ENCODE measurements around the gene SLC37A3. TPM values are rescaled to one million over a fixed set of nuclear protein-coding genes. Genes with fewer than 3 reads are reported as not detected.

The SLC37A3 gene
- total RNA-seq, 1 donor from 2014 or later = 44.9 TPM

DNA sequence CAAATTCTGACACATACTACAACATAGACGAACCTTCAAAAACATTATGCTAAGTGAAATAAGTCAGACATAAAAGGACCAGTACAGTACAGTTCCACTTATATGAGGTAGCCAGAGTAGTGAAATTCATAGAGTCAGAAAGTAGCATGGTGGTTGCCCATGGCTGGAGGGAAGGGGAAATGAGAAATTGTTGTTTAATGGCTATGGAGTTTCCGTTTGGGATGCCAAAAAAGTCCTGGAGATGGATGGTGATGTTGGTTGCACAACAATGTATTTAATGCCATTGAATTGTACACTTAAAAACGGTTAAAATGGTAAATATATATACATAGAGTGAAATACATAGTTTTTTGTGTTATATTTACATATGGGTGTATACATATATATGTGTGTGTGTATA, 2.1 kb upstream of the SLC37A3 start:
- peak; percentile 13 for DNase-seq (ENCODE audit: low read depth, low spot score)

- no peak for DNase-seq (ENCODE audit: low read depth, low spot score)
Observed at GRCh38 chr7:140398821-140399220, 491 bp upstream of the SLC37A3 start.

GRCh38 chr7:140393756-140394306, 4.5 kb downstream of the SLC37A3 start:
- DNase-seq (ENCODE audit: low read depth, low spot score) = no peak

- no peak for DNase-seq (ENCODE audit: low read depth, low spot score)
Observed at GRCh38 chr7:140391634-140392033, 6.7 kb downstream of the SLC37A3 start.

GRCh38 chr7:140390466-140391190, 7.7 kb downstream of the SLC37A3 start:
- DNase-seq (ENCODE audit: low read depth, low spot score) = no peak

GRCh38 chr7:140390034-140390433, 8.3 kb downstream of the SLC37A3 start:
- no peak for DNase-seq (ENCODE audit: low read depth, low spot score)

GRCh38 chr7:140389445-140389844, 8.9 kb downstream of the SLC37A3 start:
- no peak for DNase-seq (ENCODE audit: low read depth, low spot score)

- DNase-seq (ENCODE audit: low read depth, low spot score) = no peak
Observed at GRCh38 chr7:140384894-140385545, 13.3 kb downstream of the SLC37A3 start.

DNA sequence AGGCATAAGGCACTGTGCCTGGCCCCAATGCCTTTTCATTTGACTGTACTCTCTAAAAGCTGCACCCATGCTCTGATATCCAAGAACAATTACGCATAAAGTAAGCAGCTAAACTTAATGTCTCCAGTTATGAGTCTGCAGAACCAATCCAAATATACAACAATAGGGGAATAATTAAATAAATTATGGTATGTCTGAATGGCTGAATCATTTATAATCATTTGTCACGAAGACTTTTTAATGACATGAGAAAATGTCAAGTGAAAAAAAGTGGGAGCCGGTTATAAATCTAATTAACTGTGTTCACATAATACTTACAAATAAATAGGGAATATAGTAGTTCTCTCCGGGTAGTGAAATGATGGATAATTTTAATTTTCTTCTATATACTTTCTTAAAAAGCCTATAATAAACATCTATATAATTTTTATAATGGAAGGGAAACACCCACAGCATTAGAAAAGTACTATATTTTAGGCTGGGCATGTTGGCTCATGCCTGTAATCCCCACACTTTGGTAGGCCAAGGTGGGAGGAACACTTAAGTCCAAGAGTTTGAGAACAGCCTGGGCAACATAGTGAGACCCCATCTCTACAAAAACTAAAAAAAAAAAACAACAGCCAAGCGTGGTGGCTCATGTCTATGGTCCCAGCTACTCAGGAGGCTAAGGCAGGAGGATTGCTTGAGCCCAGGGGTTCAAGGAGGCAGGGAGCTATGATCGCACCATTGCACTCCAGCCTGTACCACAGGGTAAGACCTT, 14.2 kb downstream of the SLC37A3 start:
- DNase-seq (ENCODE audit: low read depth, low spot score) = no peak

GRCh38 chr7:140375892-140376730, 22.2 kb downstream of the SLC37A3 start:
- no peak for DNase-seq (ENCODE audit: low read depth, low spot score)

- DNase-seq (ENCODE audit: low read depth, low spot score) = no peak
Observed at GRCh38 chr7:140375323-140375722, 23.0 kb downstream of the SLC37A3 start.

- no peak for DNase-seq (ENCODE audit: low read depth, low spot score)
Observed at GRCh38 chr7:140369294-140369693, 29.0 kb downstream of the SLC37A3 start.

- no peak for DNase-seq (ENCODE audit: low read depth, low spot score)
Observed at GRCh38 chr7:140367528-140367927, 30.8 kb downstream of the SLC37A3 start.

- no peak for DNase-seq (ENCODE audit: low read depth, low spot score)
Observed at GRCh38 chr7:140364819-140365218, 33.5 kb downstream of the SLC37A3 start.

DNA sequence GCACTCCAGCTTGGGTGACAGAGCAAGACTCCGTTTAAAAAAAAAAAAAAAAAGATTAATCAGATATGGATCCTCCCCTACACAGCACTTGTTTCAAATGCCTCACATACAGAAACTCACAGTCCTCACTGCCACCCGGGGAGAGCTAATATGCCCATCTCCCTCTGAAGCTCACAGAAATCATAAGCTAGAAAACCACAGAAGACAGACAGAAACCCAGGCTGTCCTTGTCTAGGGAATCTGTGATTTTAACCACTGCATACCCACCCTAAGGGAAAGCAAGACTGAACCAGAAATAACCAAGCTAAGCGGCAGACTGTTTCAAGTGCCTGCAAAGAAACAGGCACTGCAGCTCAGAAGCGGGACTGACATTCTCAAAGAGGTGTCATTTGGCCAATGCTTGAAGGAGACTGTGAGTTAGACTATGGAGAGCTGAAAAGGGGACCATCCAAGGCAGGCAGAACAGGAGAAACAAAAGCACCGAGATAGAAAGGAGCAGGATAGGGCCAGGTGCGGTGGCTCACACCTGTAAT, 37.6 kb downstream of the SLC37A3 start:
- no peak for DNase-seq (ENCODE audit: low read depth, low spot score)

- no peak for DNase-seq (ENCODE audit: low read depth, low spot score)
Observed at GRCh38 chr7:140358412-140359051, 39.8 kb downstream of the SLC37A3 start.

- DNase-seq (ENCODE audit: low read depth, low spot score) = no peak
Observed at GRCh38 chr7:140358024-140358411, 40.3 kb downstream of the SLC37A3 start.

DNA sequence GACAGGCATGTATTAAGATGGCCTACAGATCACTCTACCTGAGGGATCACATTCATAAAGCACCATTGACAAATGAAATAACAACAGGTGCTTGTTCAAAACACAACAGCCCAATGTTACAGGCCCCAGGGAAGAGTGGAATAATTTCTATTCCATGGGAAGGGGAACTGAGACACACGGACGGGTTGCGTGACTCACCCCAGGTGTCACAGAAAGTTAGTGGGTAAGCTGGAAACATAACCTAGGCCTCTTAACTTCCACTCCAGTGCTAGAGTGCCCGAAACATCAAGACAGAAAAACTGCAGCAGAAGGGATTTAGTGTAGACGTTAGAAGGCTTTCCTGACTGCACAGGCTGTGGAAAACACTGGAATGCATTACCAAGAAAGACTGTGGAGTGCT, 48.3 kb downstream of the SLC37A3 start:
- DNase-seq (ENCODE audit: low read depth, low spot score) = no peak

- DNase-seq (ENCODE audit: low read depth, low spot score) = peak; percentile 41
Observed at GRCh38 chr7:140349144-140349771, 49.1 kb downstream of the SLC37A3 start.
